ENCODE results near the gene HDX.

- TF ChIP-seq EZH2phosphoT487 (IDR thresholded peaks at IDR 0.05; ENCODE audit: insufficient read depth, low read depth) (no peak), EZH2 (IDR thresholded peaks at IDR 0.05; ENCODE audit: insufficient read depth, poor library complexity, severe bottlenecking) (no peak)
These were observed at the start of gene HDX for GRCh38 chrX:84501798-84502628.
